Aorta (tissue), 5 donors: ENCODE results near the gene RNF208. TPM values are rescaled to one million over a fixed set of nuclear protein-coding genes. Genes with fewer than 3 reads are reported as not detected.

Source experiments
- ATAC-seq: fragments of 200-7000 bp; cut with Tn5 transposase; one replicate; pipeline ENCODE4 v1.9.1; 2022; ENCODE audit warnings: moderate library complexity; ENCODE audit not compliant: low FRiP score
- DNase-seq, 2 donors: peaks; one replicate each; pipeline ENCODE4 v3.0.0-alpha.2; 2020
- H3K27ac ChIP-seq, 2 donors: one replicate each; pipeline ENCODE4 v1.5.1; 2013; ENCODE audit warnings: low read length in 2 of 2, mild to moderate bottlenecking in 2 of 2, moderate library complexity in 2 of 2, control low read depth in 1 of 2, inconsistent platforms in 1 of 2, low read depth in 1 of 2
- H3K27me3 ChIP-seq, 2 donors: one replicate each; pipeline ENCODE4 v1.6.1; 2013; ENCODE audit warnings: control low read depth in 1 of 2, low read length in 1 of 2, mild to moderate bottlenecking in 1 of 2, moderate library complexity in 1 of 2; ENCODE audit not compliant: insufficient read depth in 2 of 2, control insufficient read depth in 1 of 2
- H3K36me3 ChIP-seq, 2 donors: one replicate each; pipeline ENCODE4 v1.6.1; 2013; ENCODE audit warnings: control low read depth in 1 of 2, low read length in 1 of 2, mild to moderate bottlenecking in 1 of 2; ENCODE audit not compliant: insufficient read depth in 2 of 2, control insufficient read depth in 1 of 2
- H3K4me1 ChIP-seq, 2 donors: one replicate each; pipeline ENCODE4 v1.6.1; 2013; ENCODE audit warnings: low read length in 2 of 2, control low read depth in 1 of 2, mild to moderate bottlenecking in 1 of 2, moderate library complexity in 1 of 2; ENCODE audit not compliant: insufficient read depth in 2 of 2, control insufficient read depth in 1 of 2
- H3K4me3 ChIP-seq, 2 donors: one replicate each; pipeline ENCODE4 v1.5.1; 2013; ENCODE audit warnings: low read length in 2 of 2, control low read depth in 1 of 2, mild to moderate bottlenecking in 1 of 2
- H3K9me3 ChIP-seq: one replicate; pipeline ENCODE4 v1.6.1; 2013; ENCODE audit warnings: mild to moderate bottlenecking, low read length; ENCODE audit not compliant: control insufficient read depth
- WGBS, 2 donors: extraction: QIAGEN DNeasy Blood & Tissue Kit; methylation state at CpG; one replicate each; pipeline ENCODE4 v1.1.7; 2013; 5-methylcytosine and 5-hydroxymethylcytosine counted together
- intact Hi-C, 2 donors: fragments of 100-400 bp; cut with DNase I; formaldehyde crosslinking; loops; one replicate each; pipeline versions ENCODE4 v1.14.2 to v1.15.0; 2022
- polyA plus RNA-seq, 2 donors: library from polyadenylated mRNA; stranded (reverse); fragments of 200-250 nt; gene quantifications; one replicate each; pipeline ENCODE4 v1.2.3, GENCODE V29; 2013
- total RNA-seq, 2 donors: library from RNA; stranded (reverse); fragmentation: NEBNext Ultra II Directional; extraction: Animal tissue kit (Norgen Biotek cat#: 25700); gene quantifications; one replicate each; pipeline ENCODE4 v1.2.1, GENCODE V29; 2021
- donor health status: healthy with polysubstance abuse.
- donor health status: Bipolar disorder and iron deficiency.
- donor health status: DM: no; HTN: no; CAD: no.
- donor health status: DM: no; HTN: no; CAD: no.
- donor health status: DM: yes; HTN: yes; CAD: no.

RNF208 gene
- total and polyA plus RNA-seq, 4 donors = 2.2 to 11.8 (median 3.1) TPM

DNA sequence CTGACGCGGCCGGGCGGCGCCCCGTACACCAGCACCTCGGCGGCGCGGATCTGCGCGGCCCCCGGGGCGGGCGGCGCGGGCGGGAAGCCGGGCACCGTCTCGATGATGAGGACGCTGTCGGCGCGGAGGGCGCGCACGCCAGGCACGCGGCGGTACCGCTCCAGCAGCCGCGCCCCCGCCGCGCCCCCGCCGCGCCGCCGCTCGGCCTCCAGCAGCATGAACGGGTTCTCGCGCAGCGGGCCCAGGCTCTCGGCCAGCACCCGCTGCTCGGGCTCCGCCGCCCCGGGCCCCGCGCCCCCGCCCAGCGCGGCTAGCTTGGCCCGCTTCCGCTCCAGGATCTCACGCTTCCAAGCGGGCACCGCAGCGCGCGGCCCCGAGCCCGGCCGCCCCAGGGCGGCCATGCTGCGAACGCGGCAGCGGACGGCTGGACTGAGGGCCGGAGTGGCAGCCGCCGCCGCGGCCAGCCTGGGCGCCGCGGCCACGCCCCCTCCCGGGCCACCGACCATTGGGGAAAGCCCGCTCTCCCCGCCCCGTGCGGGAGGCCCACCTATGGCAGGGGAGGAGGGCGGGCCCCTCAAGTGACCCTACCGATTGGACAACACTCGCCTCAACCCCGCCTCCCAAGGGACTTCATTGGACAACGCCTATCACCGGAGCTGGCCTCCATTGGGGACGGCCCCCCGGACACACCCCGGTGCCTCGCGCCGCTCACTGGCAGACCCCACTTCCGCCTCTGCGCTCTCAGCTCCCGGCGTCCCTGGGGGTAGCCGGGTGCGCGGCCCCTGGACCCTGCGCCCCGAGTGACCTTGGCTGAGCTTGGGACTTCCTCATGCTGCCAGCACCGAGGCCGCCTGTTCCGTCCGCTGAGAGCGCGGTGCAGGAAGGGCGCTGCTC, 21.5 kb downstream of the RNF208 start, which contains the start of gene TPRN:
Gene TPRN (minus strand): TSS at position 431 of the 894 bp plus-strand sequence. CDS start 30 bp downstream, at position 401.
- Histone ChIP-seq H3K27ac (peak within 1 kb of the TSS in 1 of 2 donors; percentile 35), H3K4me1 (peaks cover 1 to 3% of the 10 kb centered on the region in 2 donors), H3K36me3 (no peaks in the 10 kb centered on the region), H3K4me3 (peak within 1 kb of the TSS; percentile 69 to 74), H3K9me3 (no peaks in the 10 kb centered on the region), H3K27me3 (no peaks in the 10 kb centered on the region)
- intact Hi-C loops = no loop called here
- ATAC-seq (peak; percentile 99), DNase-seq (peak; percentile 99 to 100)
- WGBS, 2 donors = 0 to 1% methylated on average over 82 to 118 of the region's 118 CpGs

DNA sequence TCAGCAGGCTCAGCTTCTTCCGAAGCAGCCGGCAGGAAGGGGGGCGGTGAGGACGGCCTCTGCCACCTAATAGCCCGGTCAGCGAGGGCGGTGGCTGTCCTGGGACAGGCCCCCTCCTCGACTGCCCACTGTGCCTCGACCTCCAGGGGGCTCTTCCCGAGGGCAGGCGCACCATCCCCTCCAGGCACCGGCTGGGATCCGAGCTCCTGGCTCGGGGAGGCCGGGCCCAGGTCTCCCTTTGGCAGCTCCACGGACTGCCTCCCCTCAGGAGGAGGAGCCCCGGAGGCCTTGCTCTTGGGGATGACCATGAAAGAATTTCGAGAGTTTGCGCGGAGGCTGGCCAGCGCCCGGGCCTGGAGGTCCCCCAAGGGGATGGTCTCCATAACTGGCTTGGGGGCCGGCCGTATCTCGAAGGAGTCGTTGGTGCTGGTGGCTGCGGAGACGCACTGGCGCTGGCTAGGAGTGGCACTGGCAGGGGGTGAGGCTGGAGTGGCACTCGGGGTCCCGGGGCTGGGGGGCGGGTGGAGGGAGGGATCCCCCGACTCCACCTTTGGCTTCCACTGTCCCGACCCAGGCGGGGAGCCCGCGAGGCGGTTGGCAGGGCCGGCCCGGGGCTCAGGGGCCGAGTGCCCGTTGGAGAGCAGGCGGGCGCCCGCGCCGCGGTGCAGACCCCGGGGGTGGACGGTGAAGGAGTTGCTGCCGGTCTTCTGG, 22.5 kb downstream of the RNF208 start:
- no peaks in the 10 kb centered on the region for H3K27me3 ChIP-seq
- no peaks in the 10 kb centered on the region for H3K36me3 ChIP-seq
- 5 to 6% methylated on average over 38 to 51 of the region's 51 CpGs for WGBS, 2 donors
- H3K4me3 ChIP-seq = peak overlapping the region; percentile 8 to 69
- ATAC-seq (no peak), DNase-seq (no peak)
- intact Hi-C loops = no loop called here
- H3K4me1 ChIP-seq = peaks cover 1 to 3% of the 10 kb centered on the region in 2 donors
- no peak overlapping the region for H3K27ac ChIP-seq
- H3K9me3 ChIP-seq = no peaks in the 10 kb centered on the region

DNA sequence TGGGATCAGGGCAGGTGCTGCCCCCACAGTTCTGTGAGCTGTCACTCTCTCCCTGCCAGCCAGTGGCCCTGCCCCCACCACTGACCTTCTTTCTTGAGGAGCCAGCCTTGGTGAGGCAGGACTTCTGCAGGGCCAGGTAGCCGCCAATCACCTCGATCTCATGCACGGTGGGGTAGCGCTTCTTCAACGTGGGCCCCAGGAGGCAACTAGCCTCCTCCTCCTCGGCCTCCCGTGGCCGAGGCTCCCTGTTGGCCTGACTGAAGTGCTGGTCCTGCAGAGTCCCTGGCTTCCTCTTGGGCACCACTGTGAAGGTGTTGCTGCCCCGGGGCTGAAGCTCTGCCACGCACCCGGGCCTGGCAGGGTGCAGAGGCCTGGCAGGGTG, 23.1 kb downstream of the RNF208 start:
- H3K4me1 ChIP-seq = peaks cover 1 to 3% of the 10 kb centered on the region in 2 donors
- no peaks in the 10 kb centered on the region for H3K27me3 ChIP-seq
- ATAC-seq (no peak), DNase-seq (no peak)
- whole genome bisulfite sequencing, 2 donors = 70 to 77% methylated on average over 11 of the region's 11 CpGs
- H3K27ac ChIP-seq = no peak overlapping the region
- intact Hi-C loops = no loop called here
- no peaks in the 10 kb centered on the region for H3K9me3 ChIP-seq
- no peaks in the 10 kb centered on the region for H3K36me3 ChIP-seq
- H3K4me3 ChIP-seq = no peak overlapping the region

DNA sequence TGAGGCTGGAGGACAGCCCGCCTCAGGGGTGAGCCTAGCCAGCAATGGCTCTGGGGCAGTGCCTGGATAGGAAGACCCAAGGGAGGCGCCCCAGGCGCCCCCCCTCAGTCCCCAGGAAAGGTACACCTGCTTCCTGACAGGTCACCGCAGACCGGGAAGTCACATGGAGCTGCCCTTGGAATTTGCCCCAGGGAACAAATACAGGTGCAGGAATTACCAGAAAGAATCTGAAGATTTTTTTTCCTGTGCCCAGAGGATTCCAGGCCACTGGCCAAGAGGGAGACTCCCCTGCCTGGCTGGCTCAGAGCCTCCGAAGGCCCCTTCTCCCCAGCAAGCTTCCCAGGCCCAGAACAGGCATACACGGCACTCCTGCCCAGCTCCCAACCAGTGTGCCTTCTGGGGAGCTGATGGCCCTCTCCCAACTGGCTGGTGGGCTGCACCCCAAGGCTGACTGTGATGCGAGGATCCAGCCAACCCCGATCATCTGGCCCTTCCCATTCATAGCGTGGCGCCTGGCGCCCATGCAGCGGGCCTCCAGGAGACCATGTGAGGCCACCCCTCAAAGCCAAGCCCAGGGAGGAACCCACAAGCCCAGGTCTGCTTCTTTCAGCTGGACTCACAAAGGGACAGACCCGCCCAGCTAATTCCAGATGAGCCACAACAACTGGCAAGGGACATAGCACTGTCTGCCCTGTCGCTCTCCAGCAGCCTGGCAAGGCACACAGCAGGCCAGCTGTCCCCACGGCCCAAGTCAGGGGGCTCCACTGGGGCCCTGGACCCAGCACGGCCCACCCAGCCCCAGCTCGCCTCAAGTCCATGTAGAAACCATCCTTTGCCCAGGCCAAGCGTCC, 23.8 kb downstream of the RNF208 start:
- no peaks in the 10 kb centered on the region for H3K36me3 ChIP-seq

DNA sequence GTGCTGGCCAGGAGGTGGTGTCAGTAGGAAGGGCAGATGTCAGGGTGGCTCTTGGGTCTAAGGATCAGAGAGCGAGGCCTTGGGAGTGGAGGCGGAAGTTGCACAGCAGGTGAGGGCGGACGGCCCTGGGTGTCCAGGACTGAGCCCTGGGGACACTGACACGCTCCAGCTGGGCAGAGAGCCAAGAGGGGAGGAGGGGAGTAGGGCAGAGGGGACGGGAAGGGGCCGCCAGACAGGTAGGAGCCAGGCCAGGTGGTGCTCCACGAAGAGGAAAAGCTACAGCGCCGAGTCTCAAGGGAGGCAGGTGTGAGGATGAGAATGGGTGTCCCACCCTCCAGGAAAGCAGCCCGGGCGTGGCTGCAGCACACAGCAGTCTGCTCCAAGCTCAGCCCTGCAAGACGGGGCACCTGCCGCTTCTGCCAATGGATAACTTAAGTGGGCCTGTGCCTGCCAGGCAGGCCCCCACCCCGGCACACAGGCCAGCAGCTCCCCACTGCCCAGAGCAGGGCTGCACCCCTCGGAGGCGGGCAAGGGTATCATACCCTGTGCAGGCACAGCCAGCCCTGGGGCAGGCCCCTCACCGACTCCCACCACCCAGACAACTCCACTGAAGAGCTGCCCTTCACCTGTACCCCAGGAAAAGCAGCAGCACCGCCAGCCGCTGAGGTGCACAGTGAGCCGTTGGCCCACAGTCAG, 26.4 kb downstream of the RNF208 start:
- Histone ChIP-seq H3K27ac (no peak overlapping the region), H3K4me3 (no peak overlapping the region), H3K4me1 (peaks cover 0 to 3% of the 10 kb centered on the region in 2 donors), H3K36me3 (no peaks in the 10 kb centered on the region), H3K9me3 (no peaks in the 10 kb centered on the region), H3K27me3 (no peaks in the 10 kb centered on the region)
- DNase-seq (no peak), ATAC-seq (no peak)
- 88 to 89% methylated on average over 18 to 21 of the region's 21 CpGs for WGBS, 2 donors
- intact Hi-C loops = no loop called here

More for the DNA sequence above, 23.8 kb downstream of the RNF208 start:
- DNase-seq (no peak), ATAC-seq (no peak)
- H3K4me3 ChIP-seq = no peak overlapping the region
- H3K27me3 ChIP-seq = no peaks in the 10 kb centered on the region
- intact Hi-C loops = no loop called here
- H3K4me1 ChIP-seq = peaks cover 1 to 3% of the 10 kb centered on the region in 2 donors
- H3K27ac ChIP-seq = no peak overlapping the region
- 83 to 87% methylated on average over 15 to 19 of the region's 19 CpGs for WGBS, 2 donors
- H3K9me3 ChIP-seq = no peaks in the 10 kb centered on the region

DNA sequence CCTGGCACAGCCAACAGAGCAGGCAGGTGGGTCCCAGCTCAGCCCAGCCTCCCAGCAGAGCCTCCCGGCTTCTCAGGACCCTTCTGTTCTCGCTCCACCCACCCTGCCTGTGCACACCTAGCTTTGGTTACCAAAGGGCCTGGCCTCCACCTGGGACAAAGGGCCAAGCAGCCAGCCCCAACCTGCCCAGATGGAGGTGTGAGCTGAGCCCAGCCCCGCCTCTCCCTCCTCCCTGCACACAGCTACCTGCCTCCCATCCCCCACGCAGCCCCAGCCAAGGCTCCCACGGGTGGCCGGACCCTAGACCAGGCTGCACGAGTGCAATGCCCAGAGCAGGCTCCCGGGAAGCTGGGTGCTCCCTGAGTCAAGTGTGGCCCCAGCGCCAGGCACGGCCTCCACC, 27.1 kb downstream of the RNF208 start:
- 72 to 81% methylated on average over 7 to 10 of the region's 10 CpGs for WGBS, 2 donors
- ATAC-seq (no peak), DNase-seq (no peak)
- Histone ChIP-seq H3K36me3 (no peaks in the 10 kb centered on the region), H3K4me1 (peaks cover 0 to 3% of the 10 kb centered on the region in 2 donors), H3K27ac (no peak overlapping the region), H3K9me3 (no peaks in the 10 kb centered on the region), H3K27me3 (no peaks in the 10 kb centered on the region), H3K4me3 (no peak overlapping the region)
- intact Hi-C loops = no loop called here

DNA sequence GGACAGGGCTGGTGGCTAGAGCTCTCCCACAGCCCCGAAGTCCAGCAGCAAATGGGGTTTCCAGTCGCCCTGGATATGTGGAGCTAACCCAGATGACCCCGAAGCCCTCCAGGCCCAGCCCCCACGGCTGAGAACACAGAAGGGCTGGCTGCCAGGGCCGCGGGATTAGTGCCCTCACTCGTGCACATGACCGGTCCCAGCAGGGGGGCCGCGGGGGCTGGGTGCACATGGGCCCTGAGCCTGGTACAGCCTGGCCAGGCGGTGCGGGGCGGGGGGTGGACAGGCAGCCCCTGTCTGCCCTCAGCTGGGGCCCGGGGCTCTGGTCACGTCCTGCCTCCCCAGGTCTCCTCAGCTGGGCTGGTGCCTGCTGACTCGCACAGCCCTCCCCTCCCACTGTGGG, 27.7 kb downstream of the RNF208 start:
- H3K27me3 ChIP-seq = no peaks in the 10 kb centered on the region
- no peak for ATAC-seq
- no peaks in the 10 kb centered on the region for H3K4me1 ChIP-seq
- H3K4me3 ChIP-seq = no peak overlapping the region
- no peaks in the 10 kb centered on the region for H3K36me3 ChIP-seq
- no peak overlapping the region for H3K27ac ChIP-seq
- DNase-seq = no peak
- H3K9me3 ChIP-seq = no peaks in the 10 kb centered on the region
- WGBS, 2 donors = 58 to 63% methylated on average over 15 to 16 of the region's 16 CpGs
- intact Hi-C loops = no loop called here

DNA sequence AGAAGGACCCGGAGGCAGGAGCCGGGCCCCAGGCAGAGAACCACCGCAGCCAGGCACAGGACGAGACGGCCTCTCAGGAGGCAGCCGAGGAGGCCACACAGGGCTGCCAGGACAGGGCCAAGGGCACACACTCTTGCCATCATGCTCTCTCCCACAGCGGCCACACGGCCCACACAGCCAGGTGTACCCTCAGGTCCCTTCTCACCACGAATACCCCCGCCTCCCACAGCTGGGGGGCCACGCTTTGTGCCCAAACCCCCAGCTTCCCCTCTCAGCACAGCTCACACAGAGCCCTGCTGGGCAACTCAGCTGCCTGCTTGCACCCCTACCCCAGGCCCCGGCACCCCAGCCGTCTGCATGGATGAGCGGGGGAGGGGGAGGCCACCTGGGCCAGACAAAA, 28.3 kb downstream of the RNF208 start:
- Histone ChIP-seq H3K27ac (no peak overlapping the region), H3K27me3 (no peaks in the 10 kb centered on the region), H3K4me1 (no peaks in the 10 kb centered on the region), H3K36me3 (no peaks in the 10 kb centered on the region), H3K4me3 (no peak overlapping the region), H3K9me3 (no peaks in the 10 kb centered on the region)
- intact Hi-C loops = no loop called here
- ATAC-seq = no peak
- 81 to 83% methylated on average over 13 to 14 of the region's 14 CpGs for WGBS, 2 donors
- no peak for DNase-seq
